ENCODE measurements around the gene DHTKD1. TPM values are rescaled to one million over a fixed set of nuclear protein-coding genes. Genes with fewer than 3 reads are reported as not detected.

Gene DHTKD1
- total and polyA plus RNA-seq, 2 of the 4 experiments (the other 2 are of a cell fraction): 13.9 to 20.3 TPM

DNA sequence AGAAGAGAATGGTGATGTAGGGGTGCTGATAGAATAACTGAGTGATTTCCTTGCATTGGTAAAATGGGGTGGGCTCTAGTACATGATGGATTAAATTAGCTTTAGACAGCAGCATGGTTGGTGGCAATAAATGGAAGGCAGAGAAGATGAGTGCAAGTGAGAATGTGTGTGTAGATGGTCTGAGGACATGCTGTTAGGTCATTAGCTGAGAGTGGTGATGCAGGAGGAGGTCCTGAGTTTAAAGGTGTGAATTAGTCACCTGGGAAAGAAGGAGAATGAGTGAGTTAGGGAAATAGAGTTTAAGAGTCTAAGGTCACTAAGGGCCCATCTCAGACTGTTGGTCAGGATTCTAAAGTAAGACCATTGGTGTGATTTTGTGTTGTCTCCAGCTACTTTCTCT, 42.8 kb downstream of the DHTKD1 start:
- Histone ChIP-seq H2BK20ac (ENCODE audit: low read depth, low read length) (no peak overlapping the region), H2BK120ac (ENCODE audit: low read depth, low read length) (no peak overlapping the region), H3K18ac (ENCODE audit: low read depth, low read length) (no peak overlapping the region), H3K27me3 (ENCODE audit: control insufficient read depth, insufficient read depth, low read length) (no peaks in the 10 kb centered on the region), H2AFZ (replicated peaks; ENCODE audit: low read length, poor library complexity) (no peak overlapping the region), H2AK9ac (replicated peaks; ENCODE audit: low read depth, low read length, poor library complexity) (no peak overlapping the region), H3K9me3 (ENCODE audit: control insufficient read depth, insufficient read depth, low read length) (no peaks in the 10 kb centered on the region), H4K20me1 (ENCODE audit: insufficient read depth, low read length) (no peaks in the 10 kb centered on the region), H4K5ac (ENCODE audit: low read depth, low read length) (no peak overlapping the region), H2AK5ac (ENCODE audit: low read depth, low read length) (no peak overlapping the region), H3K4me2 (ENCODE audit: low read depth, low read length) (no peak overlapping the region), H3K4ac (ENCODE audit: low read depth, low read length) (no peak overlapping the region), H3K27ac (ENCODE audit: insufficient read depth, low read length) (no peak overlapping the region), H4K91ac (ENCODE audit: insufficient read depth, low read depth, low read length) (no peak overlapping the region), H3K23ac (ENCODE audit: low read depth, low read length) (no peak overlapping the region), H3K14ac (replicated peaks; ENCODE audit: low read depth, low read length) (no peak overlapping the region), H3K79me1 (ENCODE audit: low read depth in 1 of 2, low read length in 2 of 2) (no peaks in the 10 kb centered on the region), H2BK15ac (ENCODE audit: low read depth, low read length) (no peak overlapping the region), H3K56ac (ENCODE audit: extremely low read depth, insufficient read depth, low read length) (no peak overlapping the region), H3K36me3 (ENCODE audit: control insufficient read depth, insufficient read depth, low read length) (peaks cover 22% of the 10 kb centered on the region), H2BK5ac (ENCODE audit: low read depth, low read length, poor library complexity, severe bottlenecking) (no peak overlapping the region), H3K4me1 (ENCODE audit: control insufficient read depth, insufficient read depth, low read length) (no peaks in the 10 kb centered on the region), H3K9me1 (ENCODE audit: insufficient read depth, low read length) (no peaks in the 10 kb centered on the region), H4K8ac (ENCODE audit: low read depth in 2 of 2, low read length in 2 of 2) (no peak overlapping the region), H3K9ac (ENCODE audit: low read depth, low read length) (no peak overlapping the region), H3K4me3 (ENCODE audit: insufficient read depth, low read depth, low read length) (no peak overlapping the region)
- CTCF ChIA-PET: no interaction called here
- POLR2A ChIA-PET (ENCODE audit: unreplicated experiment): no interaction called here
- ATAC-seq (ENCODE audit: low read depth) (no peak), DNase-seq (no peak)
- intact Hi-C loops (cut with micrococcal nuclease) (no loop called here), dilution Hi-C loops (cut with HindIII; ENCODE audit: low sequenced_read_pairs, unreplicated experiment) (no loop called here), in situ Hi-C loops (cut with MboI; ENCODE audit: low sequenced_read_pairs) (no loop called here)
- TF ChIP-seq RFX5 (IDR thresholded peaks at IDR 0.05; ENCODE audit: low read depth, low read length) (no peak), MXI1 (IDR thresholded peaks at IDR 0.05; ENCODE audit: borderline replicate concordance, low read depth, low read length) (no peak), MAFK (IDR thresholded peaks at IDR 0.05; ENCODE audit: low read depth, low read length) (no peak)
- TF ChIP-seq, protein P1, sequence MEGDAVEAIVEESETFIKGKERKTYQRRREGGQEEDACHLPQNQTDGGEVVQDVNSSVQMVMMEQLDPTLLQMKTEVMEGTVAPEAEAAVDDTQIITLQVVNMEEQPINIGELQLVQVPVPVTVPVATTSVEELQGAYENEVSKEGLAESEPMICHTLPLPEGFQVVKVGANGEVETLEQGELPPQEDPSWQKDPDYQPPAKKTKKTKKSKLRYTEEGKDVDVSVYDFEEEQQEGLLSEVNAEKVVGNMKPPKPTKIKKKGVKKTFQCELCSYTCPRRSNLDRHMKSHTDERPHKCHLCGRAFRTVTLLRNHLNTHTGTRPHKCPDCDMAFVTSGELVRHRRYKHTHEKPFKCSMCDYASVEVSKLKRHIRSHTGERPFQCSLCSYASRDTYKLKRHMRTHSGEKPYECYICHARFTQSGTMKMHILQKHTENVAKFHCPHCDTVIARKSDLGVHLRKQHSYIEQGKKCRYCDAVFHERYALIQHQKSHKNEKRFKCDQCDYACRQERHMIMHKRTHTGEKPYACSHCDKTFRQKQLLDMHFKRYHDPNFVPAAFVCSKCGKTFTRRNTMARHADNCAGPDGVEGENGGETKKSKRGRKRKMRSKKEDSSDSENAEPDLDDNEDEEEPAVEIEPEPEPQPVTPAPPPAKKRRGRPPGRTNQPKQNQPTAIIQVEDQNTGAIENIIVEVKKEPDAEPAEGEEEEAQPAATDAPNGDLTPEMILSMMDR (conservative IDR thresholded peaks at IDR 0.05; ENCODE audit: low read depth, low read length): no peak
- no TSS peak for BruUV-seq (replicated peaks)

Measured in IMR-90 (cell line).